Nephron (organoid): ENCODE results near the gene SAMD11.

Experiments
- H3K27ac Mint-ChIP-seq, 3 experiments: 2 replicates each; pipeline ENCODE4 v1.8.0; 2020; ENCODE audit warnings: mixed read lengths in 3 of 3, mild to moderate bottlenecking in 2 of 3, moderate library complexity in 1 of 3
- H3K27me3 Mint-ChIP-seq: 2 replicates; pipeline ENCODE4 v1.8.0; 2021; ENCODE audit warnings: low read depth, mild to moderate bottlenecking, moderate library complexity, mixed read lengths
- H3K36me3 Mint-ChIP-seq: 2 replicates; pipeline ENCODE4 v1.8.0; 2020; ENCODE audit warnings: low read depth, mixed read lengths
- H3K4me1 Mint-ChIP-seq: 2 replicates; pipeline ENCODE4 v1.8.0; 2020; ENCODE audit warnings: mixed read lengths
- H3K4me3 Mint-ChIP-seq, 3 experiments: 2 replicates each; pipeline ENCODE4 v1.8.0; 2020; ENCODE audit warnings: mild to moderate bottlenecking in 3 of 3, mixed read lengths in 3 of 3, moderate library complexity in 2 of 3
- H3K9me3 Mint-ChIP-seq: 2 replicates; pipeline ENCODE4 v1.8.0; 2020; ENCODE audit warnings: mixed read lengths
- CTCF ChIP-seq, 3 experiments: fragments of 200-600 bp; sonication (generic); IDR thresholded peaks; one replicate each; pipeline ENCODE4 v1.5.0; 2021; ENCODE audit warnings: antibody characterized with exemption in 3 of 3; ENCODE audit not compliant: unreplicated experiment in 3 of 3

The SAMD11 gene

DNA sequence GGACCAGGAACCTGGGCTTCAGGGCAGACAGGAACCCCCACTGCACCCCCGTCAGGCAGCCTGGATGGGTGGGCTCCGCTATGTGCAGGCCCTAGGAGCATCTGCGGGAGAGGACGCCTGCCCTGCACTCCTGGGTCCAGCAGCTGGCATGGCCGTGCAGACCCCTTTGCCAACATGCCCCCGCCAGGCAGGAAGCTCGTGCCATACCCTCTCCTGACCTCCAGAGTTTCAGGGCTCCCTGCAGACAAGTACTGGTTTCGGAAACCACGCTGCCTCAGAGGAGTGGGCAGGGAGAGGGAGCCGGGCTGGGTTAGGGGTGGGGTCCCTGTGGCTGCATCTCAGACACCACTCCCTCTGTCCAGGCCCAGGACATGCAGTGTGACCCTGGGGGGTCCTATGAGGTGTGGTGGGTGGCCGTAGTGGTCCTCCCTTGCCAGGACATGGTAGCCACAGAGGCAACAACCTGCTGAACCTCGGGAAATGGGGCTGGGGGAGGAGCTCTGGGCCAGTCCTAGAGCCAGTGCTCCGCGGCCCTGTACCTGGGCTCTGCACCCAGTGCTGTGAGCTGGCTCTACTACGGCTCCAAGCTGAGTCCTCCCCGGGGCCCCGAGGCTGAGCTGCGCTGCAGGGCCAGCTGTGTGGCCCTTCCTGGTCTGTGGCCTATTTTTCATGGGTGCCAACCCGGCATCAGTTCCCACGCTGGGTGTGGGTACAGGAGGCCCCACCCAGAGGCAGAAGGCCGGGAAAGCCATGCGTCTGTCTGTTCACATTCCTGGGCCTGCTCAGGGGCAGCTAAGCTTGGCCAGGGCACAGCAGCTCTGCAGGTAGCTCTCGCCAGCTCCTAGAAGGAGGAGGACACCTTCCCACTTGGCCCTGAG is 44.0 kb downstream of the SAMD11 start:
- H3K36me3 Mint-ChIP-seq: peaks cover 4% of the 10 kb centered on the region
- H3K27me3 Mint-ChIP-seq: peaks cover 40% of the 10 kb centered on the region
- no peaks in the 10 kb centered on the region for H3K4me1 Mint-ChIP-seq
- TF ChIP-seq CTCF (IDR thresholded peaks at IDR 0.05; ENCODE audit: unreplicated experiment in 3 of 3): no peak
- H3K4me3 Mint-ChIP-seq: peak overlapping the region; percentile 21 to 48 (median 23)
- no peaks in the 10 kb centered on the region for H3K9me3 Mint-ChIP-seq
- no peak overlapping the region for H3K27ac Mint-ChIP-seq

GRCh38 chr1:969260-969855 is 45.6 kb downstream of the SAMD11 start:
- H3K4me3 Mint-ChIP-seq: peak overlapping the region in 2 of 3 experiments; percentile 8 to 27
- TF ChIP-seq CTCF (IDR thresholded peaks at IDR 0.05; ENCODE audit: unreplicated experiment in 3 of 3): no peak
- H3K27ac Mint-ChIP-seq: no peak overlapping the region
- H3K36me3 Mint-ChIP-seq: peaks cover 4% of the 10 kb centered on the region
- no peaks in the 10 kb centered on the region for H3K9me3 Mint-ChIP-seq
- no peaks in the 10 kb centered on the region for H3K4me1 Mint-ChIP-seq
- peaks cover 49% of the 10 kb centered on the region for H3K27me3 Mint-ChIP-seq

DNA sequence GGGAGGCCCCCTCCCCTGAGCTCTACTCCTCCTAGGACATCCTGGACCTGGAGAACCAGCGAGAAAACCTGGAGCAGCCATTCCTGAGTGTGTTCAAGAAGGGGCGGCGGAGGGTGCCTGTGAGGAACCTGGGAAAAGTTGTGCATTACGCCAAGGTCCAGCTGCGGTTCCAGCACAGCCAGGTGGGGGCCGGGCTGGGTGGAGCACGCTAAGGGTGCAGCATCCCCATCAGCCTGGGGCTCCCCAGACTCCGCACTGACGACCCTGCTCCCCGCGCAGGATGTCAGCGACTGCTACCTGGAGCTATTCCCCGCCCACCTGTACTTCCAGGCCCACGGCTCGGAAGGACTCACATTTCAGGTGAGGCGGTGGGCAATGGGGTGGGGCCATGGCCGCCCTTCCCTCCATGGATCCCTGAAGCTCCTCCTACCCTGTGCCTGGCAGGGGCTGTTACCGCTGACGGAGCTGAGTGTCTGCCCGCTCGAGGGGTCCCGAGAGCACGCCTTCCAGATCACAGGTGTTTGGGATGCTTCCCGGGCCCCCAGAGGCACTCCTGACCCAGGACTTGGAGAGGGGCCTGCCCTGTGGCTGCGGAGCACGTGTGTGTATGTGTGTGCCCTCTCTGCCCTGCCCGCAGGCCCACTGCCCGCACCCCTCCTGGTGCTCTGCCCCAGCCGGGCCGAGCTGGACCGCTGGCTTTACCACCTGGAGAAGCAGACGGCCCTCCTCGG is 46.7 kb downstream of the SAMD11 start:
- H3K9me3 Mint-ChIP-seq: no peaks in the 10 kb centered on the region
- TF ChIP-seq CTCF (IDR thresholded peaks at IDR 0.05; ENCODE audit: unreplicated experiment in 3 of 3): no peak
- H3K4me3 Mint-ChIP-seq: no peak overlapping the region
- H3K36me3 Mint-ChIP-seq: no peaks in the 10 kb centered on the region
- no peaks in the 10 kb centered on the region for H3K4me1 Mint-ChIP-seq
- no peak overlapping the region for H3K27ac Mint-ChIP-seq
- H3K27me3 Mint-ChIP-seq: peaks cover 56% of the 10 kb centered on the region

DNA sequence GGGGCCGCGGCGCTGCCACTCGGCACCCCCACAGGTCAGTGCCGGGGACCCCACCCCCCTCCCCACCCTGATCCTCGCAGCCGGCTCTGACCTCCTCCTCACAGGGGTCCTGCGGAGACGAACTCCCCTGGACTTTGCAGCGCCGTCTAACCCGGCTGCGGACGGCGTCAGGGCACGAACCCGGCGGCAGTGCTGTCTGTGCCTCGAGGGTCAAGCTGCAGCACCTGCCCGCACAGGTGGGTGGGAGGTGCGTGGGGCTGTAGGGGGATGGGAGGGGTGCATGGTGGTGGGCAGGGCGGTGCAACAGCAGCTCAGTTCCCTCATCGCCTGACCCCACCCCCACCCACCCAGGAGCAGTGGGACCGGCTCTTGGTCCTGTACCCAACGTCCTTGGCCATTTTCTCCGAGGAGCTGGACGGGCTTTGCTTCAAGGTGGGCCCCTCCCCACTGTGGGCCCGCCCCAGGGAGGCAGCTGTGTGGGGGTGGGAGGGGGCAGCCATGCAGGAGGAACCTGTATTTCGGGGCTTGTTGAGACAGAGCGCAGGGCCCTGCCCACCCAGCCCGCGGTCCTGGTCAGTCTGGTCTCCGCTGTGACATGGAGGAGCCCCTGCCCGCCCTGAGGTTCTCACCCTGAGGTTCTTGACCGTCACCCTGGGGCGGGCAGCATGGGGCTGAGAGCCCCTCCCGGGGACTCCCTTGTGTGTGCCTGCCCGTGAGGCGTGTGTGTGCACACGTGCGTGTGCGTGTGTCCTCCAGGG is 47.4 kb downstream of the SAMD11 start:
- Mint-ChIP-seq H3K36me3 (no peaks in the 10 kb centered on the region), H3K27me3 (peaks cover 62% of the 10 kb centered on the region), H3K4me3 (no peak overlapping the region), H3K4me1 (no peaks in the 10 kb centered on the region), H3K9me3 (no peaks in the 10 kb centered on the region), H3K27ac (no peak overlapping the region)
- TF ChIP-seq CTCF (IDR thresholded peaks at IDR 0.05; ENCODE audit: unreplicated experiment in 3 of 3): no peak

DNA sequence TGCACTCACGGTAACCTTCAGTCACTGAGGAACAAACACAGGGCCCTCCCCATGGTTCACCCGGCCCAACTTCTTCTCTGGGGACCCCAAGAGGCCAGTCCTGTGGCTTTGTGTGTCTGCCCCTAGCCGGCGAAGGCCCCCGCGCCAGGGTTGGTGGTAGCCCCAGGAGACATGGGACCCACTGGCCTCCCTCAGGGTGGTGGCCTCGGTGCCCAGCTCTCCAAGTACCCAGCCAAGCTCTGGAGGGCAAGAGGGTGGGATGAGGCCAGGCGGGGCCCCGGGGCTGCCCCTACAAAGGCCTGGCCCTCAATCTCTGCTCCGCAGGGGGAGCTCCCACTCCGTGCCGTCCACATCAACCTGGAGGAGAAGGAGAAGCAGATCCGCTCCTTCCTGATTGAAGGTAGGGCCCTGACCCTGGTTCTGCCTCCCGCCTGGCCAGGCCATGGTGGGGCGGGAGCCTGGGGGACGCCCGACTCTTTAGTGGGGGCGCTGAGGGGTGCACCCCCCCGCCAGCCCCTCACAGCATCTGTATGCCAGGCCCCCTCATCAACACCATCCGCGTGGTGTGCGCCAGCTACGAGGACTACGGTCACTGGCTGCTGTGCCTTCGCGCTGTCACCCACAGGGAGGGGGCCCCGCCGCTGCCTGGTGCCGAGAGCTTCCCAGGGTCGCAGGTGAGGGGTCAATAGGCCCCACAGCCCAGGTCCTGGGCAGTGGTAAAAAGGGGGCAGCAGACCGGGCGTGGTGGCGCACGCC is 48.2 kb downstream of the SAMD11 start:
- no peaks in the 10 kb centered on the region for H3K36me3 Mint-ChIP-seq
- H3K27ac Mint-ChIP-seq: no peak overlapping the region
- peaks cover 62% of the 10 kb centered on the region for H3K27me3 Mint-ChIP-seq
- H3K9me3 Mint-ChIP-seq: no peaks in the 10 kb centered on the region
- no peak overlapping the region for H3K4me3 Mint-ChIP-seq
- H3K4me1 Mint-ChIP-seq: no peaks in the 10 kb centered on the region
- TF ChIP-seq CTCF (IDR thresholded peaks at IDR 0.05; ENCODE audit: unreplicated experiment in 3 of 3): no peak
